GM21825 (cell line): ENCODE results near the gene OR2Y1.
"Not testable (repeated sequence)": the region's sequence is repeated elsewhere in the genome, so short reads cannot be mapped to it uniquely, and the experiment has no call there.

Source experiments
- ATAC-seq: cut with Tn5 transposase; IDR thresholded peaks from one replicate; pipeline ENCODE4 v1.9.1; 2021; ENCODE audit warnings: mild to moderate bottlenecking, moderate library complexity; ENCODE audit not compliant: unreplicated experiment

Gene OR2Y1, protein sequence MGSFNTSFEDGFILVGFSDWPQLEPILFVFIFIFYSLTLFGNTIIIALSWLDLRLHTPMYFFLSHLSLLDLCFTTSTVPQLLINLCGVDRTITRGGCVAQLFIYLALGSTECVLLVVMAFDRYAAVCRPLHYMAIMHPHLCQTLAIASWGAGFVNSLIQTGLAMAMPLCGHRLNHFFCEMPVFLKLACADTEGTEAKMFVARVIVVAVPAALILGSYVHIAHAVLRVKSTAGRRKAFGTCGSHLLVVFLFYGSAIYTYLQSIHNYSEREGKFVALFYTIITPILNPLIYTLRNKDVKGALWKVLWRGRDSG

DNA sequence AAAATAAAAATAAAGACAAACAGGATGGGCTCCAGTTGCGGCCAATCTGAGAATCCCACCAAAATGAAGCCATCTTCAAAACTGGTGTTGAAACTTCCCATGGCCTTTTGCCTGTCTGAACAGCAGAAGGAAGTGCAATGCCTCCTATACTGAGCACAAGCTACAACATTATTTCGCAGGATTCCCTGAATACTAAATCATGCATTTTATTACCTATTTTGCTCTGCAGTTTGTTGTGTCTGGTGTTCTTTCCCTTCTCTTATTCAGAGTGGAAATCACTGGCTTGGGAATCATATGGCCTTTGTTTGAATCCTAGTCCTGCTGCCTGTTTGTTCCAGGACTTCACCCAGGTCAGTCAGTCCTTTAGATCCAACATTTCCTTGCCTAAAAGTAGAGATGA is at the start of gene OR2Y1:
OR2Y1 (minus strand) TSS at position 101 of the 400 bp plus-strand sequence; CDS start at position 101, 0 bp downstream.
- ATAC-seq, result no peak

DNA sequence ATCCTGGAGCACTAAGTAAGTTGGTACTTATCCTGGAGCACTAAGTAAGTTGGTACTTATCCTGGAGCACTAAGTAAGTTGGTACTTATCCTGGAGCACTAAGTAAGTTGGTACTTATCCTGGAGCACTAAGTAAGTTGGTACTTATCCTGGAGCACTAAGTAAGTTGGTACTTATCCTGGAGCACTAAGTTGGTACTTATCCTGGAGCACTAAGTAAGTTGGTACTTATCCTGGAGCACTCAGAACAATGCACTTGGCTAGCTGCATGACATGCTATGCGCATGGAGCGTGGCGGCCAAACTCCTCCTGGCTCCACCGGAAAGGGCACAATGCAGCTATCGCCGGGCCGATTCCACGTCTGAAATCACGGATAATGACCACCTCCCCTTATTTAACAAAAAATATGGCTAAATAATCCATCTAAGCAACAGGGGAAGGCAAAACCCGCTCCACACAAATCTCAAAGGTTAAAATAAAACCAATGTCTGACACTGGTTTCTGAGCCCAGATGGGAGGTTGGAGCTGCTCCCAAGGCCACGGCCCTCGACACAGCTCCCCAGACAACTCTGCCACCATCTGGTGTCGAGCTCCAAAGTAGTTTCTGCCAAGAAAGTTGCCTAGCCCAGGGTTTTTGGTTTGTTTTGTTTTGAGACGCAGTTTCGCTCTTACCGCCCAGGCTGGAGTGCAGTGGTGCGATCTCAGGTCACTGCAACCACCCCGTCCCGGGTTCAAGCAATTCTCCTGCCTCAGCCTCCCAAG is 49.0 kb upstream of the OR2Y1 start:
- not testable (repeated sequence) for ATAC-seq

DNA sequence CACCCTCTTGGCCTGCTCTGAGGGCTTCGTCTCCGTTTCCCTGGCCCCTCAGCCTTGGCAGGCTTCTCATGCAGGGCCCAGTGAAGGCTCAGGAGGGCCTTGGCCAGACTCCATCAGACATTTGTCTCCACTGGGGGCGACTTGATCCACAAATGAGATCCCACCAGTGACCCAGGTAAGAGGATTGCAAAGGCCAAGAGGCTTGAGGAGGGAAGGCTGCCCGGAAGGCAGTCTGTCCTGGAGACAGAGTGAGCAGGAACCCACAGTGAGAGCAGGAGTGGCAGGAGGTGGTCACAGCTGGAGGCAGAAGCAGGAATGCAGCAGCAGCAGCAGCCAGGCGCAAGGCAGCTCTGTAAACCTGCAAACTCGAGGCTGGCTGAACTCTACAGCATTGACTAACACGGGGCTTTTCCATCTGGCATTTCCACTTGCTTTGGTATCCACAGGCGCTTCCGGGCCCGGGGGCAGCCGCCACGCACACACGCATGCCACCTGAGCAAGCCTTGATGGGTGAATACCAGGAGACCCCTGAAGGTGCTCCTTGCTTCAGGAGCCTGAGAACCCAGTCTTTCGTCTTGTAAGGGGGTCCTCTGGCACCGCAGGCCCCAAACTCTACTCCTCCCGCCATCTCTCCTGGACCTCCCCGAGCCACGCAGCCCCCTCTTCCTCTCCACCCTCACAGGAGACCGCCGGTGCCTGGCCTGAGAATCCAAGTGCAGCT is 48.0 kb upstream of the OR2Y1 start:
- no peak for ATAC-seq

DNA sequence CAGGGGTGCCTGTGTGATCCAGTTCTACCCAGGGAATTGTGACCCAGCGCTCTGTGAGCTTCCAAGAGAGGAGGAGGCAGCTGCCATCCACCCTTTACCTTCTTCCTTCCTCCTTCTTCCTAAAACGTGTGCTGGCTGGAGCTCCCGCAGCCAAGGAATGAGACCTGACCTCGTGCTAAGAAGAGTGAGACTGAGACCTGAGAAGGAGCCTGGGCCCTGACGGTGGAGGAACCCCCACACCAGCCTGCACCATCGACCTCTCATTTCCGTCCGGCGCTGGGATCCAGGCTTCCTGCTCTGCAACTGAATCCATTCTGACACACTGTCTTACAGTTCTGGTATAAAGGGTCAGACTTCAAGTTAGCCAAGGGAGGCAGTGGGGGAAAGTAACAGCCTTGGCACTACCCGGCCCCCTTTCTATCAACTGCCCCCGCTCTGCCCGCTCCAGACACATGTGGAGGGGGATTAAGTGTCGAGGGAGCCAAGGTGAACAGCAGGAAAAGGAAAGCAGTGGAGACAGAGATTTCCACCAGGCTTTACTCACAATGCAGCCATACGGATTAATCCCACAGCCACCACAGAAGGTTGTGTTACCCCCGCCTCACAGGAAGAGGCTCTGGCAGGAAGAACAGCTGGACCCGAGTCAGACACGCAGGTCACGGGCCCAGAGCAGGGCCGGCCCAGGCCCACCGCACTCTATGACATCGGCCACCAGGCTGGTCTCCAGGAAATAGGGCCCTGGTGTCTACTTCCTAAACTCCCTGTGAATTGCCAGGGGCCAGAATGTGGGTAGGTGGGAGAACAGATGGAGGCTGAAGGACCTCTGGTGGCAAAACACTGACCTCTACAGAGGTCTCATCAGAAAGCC is 46.9 kb upstream of the OR2Y1 start:
- no peak for ATAC-seq

DNA sequence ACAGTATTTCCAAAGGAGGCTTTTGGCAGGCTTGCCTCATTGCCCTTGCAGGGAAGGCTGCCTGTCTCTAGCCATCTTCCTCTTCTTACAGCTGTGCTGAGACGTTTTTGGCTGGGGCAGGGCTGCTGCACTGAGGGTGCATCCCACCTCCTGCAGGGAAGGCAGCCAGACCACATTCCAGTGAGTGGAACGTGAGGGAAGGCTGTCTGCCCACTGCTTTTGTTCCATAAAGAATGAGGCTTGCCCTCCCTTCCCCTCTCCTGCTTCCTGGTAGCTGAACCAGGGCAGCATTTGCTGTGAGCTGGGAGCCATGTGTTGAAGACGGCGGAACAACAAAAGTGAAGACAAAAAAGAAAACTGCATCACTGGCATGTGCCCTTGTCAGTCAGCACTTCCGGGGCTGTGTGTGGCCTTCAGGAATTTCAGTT is 46.0 kb upstream of the OR2Y1 start:
- ATAC-seq, result no peak

DNA sequence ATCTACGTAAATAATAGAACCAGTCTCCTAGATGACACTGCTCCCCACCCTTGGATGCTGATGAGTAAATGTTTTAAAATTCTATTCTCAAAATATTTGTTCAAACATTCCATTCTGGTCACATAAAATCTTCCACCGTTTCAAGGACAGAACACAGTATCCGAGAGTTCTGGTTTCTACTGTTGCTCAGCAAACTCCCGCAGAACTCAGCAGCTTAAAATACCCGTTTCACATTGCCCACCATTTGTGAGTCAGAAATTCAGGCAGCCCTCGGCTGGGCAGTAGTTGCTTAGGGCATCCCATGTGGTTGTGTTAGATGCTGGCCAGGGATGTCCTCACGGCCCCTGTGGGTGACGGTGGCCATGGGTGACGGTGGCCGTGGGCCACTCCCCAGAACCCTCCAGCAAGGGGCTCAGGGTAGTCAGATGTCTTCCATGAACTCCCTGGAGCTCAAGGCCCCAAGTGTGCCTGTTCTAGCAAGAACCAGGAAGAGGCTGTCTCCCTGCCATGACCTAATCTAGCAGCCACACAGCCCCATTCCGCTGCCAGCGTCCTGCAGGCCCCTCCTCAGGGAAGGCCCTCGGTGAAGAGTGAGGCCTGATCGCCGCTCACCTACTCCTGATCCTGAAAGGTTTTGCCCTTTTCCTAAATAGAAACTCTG is 45.4 kb upstream of the OR2Y1 start:
- ATAC-seq, result no peak

DNA sequence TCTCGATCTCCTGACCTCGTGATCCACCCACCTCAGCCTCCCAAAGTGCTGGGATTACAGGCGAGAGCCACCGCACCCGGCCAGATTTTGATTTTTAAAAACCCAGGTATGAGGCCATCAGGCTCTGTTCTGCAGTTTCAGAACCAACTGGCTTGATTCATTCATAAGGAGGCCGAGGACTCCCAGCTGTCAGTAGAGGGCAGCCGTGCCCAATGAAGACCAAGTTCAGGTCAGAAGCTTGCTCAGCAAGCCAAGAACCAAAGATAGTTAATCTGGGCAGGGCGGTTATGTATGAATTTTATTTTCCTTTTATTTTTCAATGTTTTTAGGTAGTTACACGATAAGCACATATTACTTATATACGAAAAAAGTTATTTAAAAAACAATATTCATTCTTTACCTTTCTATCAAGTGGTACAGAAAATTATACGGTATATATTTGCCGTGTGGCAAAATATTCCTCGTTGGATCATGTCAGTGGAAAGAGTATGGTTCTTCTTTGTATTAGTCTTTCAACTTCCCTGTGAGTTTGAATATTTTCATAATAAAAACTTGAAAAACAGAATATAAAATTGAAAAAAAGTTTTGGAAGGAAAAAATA is 44.7 kb upstream of the OR2Y1 start:
- no peak for ATAC-seq

DNA sequence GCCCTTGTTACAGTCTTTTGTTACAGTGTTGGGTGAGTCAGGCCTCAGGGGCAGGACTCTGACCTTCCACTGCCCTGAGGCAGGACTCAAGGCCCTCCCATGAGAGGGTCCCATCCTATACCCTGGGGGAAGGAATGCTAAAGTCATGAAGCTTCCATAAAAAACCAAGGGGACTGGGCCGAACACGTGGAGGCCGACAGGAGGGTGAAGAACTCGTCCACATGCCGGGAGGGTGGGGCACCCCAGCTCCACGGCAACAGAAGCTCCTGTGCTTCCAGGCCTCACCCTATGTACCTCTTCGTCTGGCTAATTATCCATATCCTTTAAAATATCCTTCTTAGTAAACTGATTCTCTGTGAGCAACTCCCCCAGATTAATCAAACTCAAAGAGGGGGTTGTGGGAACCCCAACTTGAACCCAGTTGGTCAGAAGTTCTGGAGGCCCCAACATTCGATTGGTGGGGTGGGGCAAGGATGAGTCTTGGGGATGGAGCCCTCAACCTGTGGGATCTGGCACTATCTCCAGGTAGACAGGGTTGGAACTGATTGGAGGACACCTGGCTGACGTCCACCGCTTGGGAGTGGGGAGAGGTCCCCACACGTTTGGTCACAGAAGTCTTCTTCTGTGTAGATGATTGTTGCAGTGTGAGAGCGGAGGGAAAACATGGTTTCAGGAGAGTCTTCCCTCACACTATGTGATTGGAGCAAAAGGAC is 43.6 kb upstream of the OR2Y1 start:
- no peak for ATAC-seq

DNA sequence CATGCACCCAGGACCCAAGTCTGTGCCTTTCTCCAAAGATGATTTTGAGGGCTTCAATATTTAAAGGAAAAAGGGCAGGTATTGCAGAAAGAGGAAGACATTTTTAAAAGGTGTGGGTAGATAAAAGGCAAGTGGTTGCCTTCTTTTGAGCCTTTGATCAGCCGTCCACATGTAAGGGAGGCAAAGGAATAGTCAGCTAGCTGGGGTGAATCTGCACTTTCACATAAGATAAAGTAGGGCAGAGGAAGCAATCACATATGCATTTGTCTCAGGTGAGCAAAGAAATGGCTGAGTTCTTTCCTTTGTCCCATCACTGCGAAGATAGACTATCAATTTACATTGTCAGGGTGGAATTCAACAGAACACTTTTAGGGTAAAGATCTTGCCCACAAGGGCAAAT is 42.9 kb upstream of the OR2Y1 start:
- no peak for ATAC-seq

DNA sequence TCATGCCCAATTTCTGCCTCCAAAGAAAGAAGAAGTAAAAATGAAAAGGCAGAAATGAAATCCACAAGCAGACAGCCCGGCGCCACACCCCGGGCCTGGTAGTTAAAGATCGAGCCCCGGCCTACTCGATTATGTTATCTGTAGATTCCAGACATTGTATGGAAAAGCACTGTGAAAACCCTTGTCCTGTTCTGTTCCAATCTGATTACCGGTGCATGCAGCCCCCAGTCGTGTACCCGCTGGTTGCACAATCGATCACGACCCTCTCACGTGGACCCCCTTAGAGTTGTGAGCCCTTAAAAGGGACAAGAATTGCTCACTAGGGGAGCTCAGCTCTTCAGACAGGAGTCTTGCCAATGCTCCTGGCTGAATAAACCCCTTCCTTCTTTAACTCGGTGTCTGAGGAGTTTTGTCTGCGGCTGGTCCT is 42.1 kb upstream of the OR2Y1 start:
- ATAC-seq, result not testable (repeated sequence)

DNA sequence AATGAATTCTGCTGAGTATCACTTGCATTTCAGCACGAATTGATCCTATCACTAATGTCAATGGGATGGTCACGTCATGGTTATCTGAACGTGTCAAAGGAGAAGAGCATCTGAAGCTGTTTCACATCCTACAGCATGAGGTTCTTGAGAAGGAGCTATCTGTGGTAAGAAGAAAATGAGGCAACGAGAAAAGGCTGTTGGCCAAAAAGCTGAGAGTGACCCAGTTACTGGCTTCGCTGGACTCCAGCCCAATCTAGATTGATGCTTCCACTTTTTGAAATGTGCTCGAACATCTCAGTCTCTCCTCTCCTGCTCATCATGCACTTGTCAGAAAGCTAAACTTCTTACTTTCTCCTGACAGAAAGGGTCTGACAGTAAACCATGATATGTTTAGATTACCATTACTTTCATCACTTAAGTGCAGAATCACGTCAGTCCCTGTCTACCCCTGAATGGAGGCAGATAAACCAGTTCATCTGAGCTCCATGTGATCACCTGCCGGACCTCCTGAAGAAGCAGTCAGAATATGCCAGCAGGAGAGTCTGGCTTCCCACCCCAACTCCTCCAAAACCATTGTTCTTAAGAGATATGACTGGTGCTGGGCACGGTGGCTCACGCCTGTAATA is 40.2 kb upstream of the OR2Y1 start:
- no peak for ATAC-seq

DNA sequence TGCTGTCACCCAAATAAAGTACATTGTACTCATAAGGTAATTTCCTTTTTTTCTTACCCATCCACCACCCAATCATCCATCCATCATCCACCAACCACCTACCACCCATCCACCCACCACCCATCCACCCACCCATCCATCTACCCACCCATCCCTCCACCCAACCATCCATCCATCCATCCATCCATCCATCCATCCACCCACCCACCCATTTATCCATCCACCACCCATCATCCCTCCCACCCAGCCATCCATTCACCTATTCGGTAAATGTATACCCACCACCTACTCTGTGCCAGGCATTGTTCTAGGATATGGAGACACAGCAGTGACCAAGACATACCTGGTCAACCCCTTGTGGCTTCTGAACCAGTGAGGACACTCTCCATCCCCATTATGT is 37.6 kb upstream of the OR2Y1 start:
- ATAC-seq, result no peak

DNA sequence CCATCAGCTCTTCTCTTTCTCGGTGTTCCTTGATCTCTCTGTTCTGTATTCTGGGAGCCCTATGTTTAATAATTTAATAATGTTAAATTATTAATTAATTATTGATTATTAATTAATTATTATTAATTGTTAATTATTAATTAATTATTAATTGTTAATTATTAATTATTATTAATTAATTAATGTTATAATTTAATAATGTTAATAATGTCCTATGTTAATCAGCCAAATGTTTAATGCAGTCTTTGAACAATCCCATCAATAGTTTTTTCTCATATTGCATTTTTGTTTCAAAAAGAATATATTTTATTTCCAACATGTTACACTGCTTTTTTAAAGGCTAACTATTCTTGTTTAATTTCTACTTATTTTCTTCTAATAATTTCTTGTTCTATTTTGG is 36.5 kb upstream of the OR2Y1 start:
- ATAC-seq, result no peak

DNA sequence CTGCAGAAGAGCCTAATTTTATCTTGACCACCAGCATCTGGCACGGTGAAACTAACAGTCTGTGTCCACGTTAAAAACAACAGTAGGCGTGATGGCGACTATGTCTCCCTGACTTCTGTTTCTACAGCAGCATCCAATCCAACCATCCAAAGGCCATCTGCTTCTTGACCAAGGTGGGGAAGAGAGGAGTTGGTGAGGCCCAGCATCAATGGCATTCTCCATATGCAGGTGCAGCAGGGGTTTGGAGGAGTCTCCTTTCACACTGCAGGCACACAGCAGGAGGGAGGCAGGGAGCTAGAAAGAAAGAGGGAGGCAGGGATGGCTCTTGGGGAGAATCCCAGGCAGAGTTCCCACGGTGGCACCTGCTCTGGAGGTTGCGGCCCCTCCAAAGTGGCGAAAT is 35.8 kb upstream of the OR2Y1 start:
- ATAC-seq, result no peak

DNA sequence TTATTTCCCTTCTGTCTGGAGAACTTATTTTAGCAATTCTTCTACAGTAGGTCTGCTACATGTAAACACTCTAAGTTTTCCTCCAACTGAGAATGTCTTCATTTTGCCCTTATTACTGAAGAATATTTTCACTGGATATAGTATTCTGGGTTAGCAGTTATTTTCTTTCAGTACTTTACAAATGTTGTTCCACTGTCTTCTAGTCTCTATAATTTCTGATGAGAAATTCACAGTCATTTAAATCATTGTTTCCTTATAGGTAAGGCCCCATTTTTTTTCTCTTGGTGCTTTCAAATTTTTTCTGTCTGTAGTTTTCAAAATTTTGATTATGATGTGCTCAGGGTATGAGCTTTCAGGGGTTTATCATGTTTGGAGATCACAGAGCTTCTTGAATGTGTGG is 32.0 kb upstream of the OR2Y1 start:
- ATAC-seq, result no peak

DNA sequence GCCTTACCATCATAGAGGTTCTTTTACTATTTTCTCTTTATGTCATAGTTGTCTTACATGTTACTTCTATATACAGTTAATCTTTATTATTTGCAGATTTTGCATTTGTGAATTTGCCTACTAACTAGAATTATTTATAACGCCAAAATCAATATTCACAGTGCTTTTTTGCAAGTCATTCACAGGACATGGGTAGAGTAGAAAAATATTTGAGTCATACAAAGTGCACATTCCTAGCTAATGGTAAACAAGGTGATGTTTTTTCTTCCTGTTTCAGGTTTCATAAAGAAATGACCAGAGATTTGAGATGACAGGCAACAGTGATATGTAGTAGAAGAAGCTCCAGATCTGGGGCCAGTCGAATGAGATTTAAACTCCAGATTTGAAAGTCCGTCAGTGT is 30.0 kb upstream of the OR2Y1 start:
- ATAC-seq, result no peak

DNA sequence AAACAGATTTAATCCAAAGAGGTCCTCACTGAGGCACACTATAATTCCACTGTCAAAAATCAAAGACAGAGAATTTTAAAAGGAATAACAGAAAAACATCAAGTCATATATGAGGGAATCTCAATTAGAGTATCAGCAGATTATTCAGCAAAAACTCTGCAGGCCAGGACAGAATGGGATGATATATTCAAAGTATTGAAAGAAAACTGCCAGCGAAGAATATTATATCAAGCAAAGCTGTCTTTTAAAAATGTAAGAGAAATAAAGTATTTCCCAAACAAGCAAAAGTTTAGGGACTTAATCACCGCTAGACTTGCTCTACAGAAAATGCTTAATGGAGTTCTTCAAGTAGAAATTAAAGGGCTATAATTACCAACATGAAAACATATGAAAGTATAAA is 15.7 kb upstream of the OR2Y1 start:
- no peak for ATAC-seq

DNA sequence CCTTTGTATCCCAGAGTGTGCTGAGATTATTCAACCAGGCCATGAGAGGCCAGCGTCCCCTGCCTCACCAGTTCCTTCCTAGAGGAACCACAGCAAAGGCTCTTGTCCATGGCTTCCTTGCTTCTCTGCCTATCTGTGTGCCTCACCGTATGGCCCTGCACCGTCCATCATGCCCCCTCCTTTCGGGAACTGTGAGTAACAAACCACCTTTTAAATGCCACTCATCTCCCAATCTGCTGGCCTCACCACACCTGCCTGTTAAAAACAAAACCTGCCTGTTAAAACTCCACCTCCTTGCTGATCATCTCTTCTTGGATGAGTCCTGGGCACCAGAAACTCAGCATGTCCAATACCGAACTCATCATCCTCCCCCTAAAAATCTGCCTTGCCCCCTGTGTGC is 4.4 kb upstream of the OR2Y1 start:
- ATAC-seq, result no peak

DNA sequence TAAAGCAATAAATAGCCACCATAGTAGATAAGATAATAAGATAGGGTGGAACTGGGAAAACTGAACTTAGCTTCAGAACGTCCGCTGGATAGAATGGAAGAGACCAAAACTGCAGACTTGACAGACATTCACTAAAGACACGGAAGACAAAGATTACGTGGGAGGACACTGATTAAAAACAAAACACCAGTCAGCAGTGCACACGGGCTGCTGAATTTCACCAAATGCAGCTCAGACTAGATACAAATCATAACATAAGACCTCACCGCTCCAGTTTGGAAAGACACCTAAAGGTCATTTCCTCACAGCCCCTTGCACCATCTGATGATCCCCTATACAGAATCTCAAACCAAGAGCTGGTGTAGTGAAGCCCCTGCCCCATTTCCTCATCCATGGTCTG is 2.9 kb upstream of the OR2Y1 start:
- ATAC-seq, result no peak
